ENCODE results near the gene PMS1.

- TF ChIP-seq, protein P1, sequence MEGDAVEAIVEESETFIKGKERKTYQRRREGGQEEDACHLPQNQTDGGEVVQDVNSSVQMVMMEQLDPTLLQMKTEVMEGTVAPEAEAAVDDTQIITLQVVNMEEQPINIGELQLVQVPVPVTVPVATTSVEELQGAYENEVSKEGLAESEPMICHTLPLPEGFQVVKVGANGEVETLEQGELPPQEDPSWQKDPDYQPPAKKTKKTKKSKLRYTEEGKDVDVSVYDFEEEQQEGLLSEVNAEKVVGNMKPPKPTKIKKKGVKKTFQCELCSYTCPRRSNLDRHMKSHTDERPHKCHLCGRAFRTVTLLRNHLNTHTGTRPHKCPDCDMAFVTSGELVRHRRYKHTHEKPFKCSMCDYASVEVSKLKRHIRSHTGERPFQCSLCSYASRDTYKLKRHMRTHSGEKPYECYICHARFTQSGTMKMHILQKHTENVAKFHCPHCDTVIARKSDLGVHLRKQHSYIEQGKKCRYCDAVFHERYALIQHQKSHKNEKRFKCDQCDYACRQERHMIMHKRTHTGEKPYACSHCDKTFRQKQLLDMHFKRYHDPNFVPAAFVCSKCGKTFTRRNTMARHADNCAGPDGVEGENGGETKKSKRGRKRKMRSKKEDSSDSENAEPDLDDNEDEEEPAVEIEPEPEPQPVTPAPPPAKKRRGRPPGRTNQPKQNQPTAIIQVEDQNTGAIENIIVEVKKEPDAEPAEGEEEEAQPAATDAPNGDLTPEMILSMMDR (IDR thresholded peaks at IDR 0.05; ENCODE audit: low read depth, low read length), result no peak
- TF ChIP-seq POLR2A (IDR thresholded peaks at IDR 0.05; ENCODE audit: extremely low read depth, insufficient read length) (no peak), MAX (IDR thresholded peaks at IDR 0.05; ENCODE audit: low read depth, low read length) (no peak), MYC (IDR thresholded peaks at IDR 0.05; ENCODE audit: low read depth, low read length) (no peak)
These were observed 129.6 kb downstream of the PMS1 start for GRCh38 chr2:189913821-189914220.

All from NB4 (cell line).